ENCODE results near the gene CAMK2B.

DNA sequence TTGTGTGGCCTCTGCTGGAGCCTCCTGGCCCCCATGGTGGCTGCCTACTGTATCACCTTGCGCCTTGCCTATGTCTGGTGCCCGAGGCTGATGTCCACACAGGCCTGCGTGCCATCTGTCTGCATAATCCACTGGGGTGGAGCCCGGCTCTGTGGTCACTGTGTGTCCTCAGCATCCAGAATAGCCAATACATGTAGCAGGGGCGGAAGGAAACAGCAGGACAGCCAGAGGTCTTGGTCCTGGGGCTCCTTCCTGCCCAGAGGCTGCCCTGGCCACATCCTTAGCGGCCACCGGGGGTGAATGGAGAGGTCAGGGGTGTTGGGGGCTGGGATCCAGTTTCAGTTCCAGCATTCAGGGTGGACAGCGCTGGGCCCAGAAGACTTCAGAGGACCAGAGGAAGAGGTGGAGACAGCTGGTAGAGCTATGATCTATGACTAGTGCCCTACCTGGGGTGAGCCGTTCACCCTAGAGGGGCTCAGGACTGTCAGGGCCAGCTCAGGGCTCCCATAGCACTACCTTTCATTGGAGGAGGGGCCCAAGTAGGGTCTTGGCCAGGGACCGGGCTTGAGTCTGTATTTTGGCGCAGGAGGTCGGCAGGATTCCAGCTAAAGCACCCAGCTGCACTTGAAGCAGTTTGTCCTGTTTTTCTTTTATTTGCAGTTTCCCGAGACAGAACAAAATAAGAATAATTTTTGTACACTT is 108.7 kb downstream of the CAMK2B start:
- no peak for TF ChIP-seq CEBPB (IDR thresholded peaks at IDR 0.05)
- TF ChIP-seq, protein P1, sequence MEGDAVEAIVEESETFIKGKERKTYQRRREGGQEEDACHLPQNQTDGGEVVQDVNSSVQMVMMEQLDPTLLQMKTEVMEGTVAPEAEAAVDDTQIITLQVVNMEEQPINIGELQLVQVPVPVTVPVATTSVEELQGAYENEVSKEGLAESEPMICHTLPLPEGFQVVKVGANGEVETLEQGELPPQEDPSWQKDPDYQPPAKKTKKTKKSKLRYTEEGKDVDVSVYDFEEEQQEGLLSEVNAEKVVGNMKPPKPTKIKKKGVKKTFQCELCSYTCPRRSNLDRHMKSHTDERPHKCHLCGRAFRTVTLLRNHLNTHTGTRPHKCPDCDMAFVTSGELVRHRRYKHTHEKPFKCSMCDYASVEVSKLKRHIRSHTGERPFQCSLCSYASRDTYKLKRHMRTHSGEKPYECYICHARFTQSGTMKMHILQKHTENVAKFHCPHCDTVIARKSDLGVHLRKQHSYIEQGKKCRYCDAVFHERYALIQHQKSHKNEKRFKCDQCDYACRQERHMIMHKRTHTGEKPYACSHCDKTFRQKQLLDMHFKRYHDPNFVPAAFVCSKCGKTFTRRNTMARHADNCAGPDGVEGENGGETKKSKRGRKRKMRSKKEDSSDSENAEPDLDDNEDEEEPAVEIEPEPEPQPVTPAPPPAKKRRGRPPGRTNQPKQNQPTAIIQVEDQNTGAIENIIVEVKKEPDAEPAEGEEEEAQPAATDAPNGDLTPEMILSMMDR (IDR thresholded peaks at IDR 0.05): no peak
- TF ChIP-seq RFX5 (IDR thresholded peaks at IDR 0.05): no peak
- no peak for TF ChIP-seq SREBF2 (IDR thresholded peaks at IDR 0.05)
